Measurements from ENCODE around the gene RAB25. TPM values are rescaled to one million over a fixed set of nuclear protein-coding genes. Genes with fewer than 3 reads are reported as not detected.
A peak's percentile ranks its signal among the peaks of the same experiment; 100 is the strongest.

Gene RAB25
- total and polyA plus RNA-seq, 2 of the 13 experiments (the other 11 are each of a cell fraction or from before 2014, with no cell fraction given): 0.20 to 0.22 TPM

DNA sequence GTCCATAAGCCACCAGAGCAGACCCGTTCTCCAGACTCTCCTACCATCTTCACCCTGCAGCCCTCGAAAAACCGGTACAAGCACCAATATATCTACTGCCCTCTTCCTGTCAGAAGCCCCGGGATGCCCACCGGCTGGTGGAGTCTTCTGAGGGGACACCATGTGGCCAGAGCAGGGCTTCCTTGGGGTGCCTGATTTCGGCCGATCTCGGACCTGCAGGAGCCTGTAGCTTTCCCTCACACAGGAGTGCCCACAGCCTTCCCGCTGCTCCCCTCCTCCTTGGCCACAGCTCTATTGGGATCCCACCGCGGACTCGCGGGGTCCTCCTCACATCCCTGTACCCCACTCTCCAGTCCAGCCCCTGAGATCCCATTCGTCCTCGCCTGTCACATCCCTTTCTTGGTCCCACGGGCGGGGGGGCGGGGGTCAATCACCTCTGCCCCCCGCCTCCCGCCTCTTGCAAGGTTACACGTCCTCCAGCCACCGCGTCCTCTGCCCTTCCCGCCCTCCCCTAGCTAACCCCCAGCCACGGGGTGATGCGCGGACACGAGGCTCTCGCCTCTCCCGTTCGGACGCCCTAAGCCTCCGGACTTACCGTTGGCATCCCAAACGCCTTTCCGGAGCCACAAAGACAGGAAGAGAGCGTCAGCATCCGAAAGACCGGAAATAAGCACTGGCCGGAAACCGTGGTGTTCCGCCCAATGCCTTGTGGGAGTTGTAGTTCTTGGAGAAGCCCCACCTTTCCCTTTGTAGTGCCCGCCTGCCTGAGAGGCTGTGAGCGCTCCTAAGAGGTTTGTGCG lies 40.5 kb upstream of the RAB25 start, which contains the start of gene SSR2 (continued):
- peak; percentile 69 for TF ChIP-seq RBFOX2 (IDR thresholded peaks at IDR 0.05; ENCODE audit: low read depth, low read length)
- peak; percentile 68; the same call in 1 of the 2 replicates for TF ChIP-seq TGIF2 (CRISPR knock-in tag; IDR thresholded peaks at IDR 0.05)
- no peak for TF ChIP-seq LCORL (IDR thresholded peaks at IDR 0.05)
- peak; percentile 20; the same call in 1 of the 2 replicates for TF ChIP-seq LCORL (CRISPR knock-in tag; IDR thresholded peaks at IDR 0.05)
- peak; percentile 77 for TF ChIP-seq ZBTB40 (IDR thresholded peaks at IDR 0.05)
- 0 out of 2 replicates have a peak, but pooled peaks have one; percentile 20 for TF ChIP-seq ZBTB40 (CRISPR knock-in tag; IDR thresholded peaks at IDR 0.05)
- peak; percentile 77 for TF ChIP-seq IRF2 (CRISPR knock-in tag; IDR thresholded peaks at IDR 0.05)
- TF ChIP-seq KMT2B (CRISPR knock-in tag; IDR thresholded peaks at IDR 0.05): peak; percentile 77
- TF ChIP-seq ZNF143 (CRISPR knock-in tag; IDR thresholded peaks at IDR 0.05): peak; percentile 95
- TF ChIP-seq, protein P1, sequence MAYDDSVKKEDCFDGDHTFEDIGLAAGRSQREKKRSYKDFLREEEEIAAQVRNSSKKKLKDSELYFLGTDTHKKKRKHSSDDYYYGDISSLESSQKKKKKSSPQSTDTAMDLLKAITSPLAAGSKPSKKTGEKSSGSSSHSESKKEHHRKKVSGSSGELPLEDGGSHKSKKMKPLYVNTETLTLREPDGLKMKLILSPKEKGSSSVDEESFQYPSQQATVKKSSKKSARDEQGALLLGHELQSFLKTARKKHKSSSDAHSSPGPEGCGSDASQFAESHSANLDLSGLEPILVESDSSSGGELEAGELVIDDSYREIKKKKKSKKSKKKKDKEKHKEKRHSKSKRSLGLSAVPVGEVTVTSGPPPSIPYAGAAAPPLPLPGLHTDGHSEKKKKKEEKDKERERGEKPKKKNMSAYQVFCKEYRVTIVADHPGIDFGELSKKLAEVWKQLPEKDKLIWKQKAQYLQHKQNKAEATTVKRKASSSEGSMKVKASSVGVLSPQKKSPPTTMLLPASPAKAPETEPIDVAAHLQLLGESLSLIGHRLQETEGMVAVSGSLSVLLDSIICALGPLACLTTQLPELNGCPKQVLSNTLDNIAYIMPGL (CRISPR knock-in tag; IDR thresholded peaks at IDR 0.05; ENCODE audit: borderline replicate concordance in 1 of 2, low read depth in 1 of 2): peak; percentile 22 to 49; a peak in 1 of 4 replicates
- TF ChIP-seq MIXL1 (CRISPR knock-in tag; IDR thresholded peaks at IDR 0.05): peak; percentile 75
- TF ChIP-seq AKAP8 (CRISPR knock-in tag; IDR thresholded peaks at IDR 0.05): no peak
- TF ChIP-seq NR2C2 (CRISPR knock-in tag; IDR thresholded peaks at IDR 0.05; ENCODE audit: borderline replicate concordance): peak; percentile 69
- 0 out of 2 replicates have a peak, but pooled peaks have one; percentile 30 for TF ChIP-seq FOXA3 (CRISPR knock-in tag; IDR thresholded peaks at IDR 0.05)
- no peak for TF ChIP-seq SALL2 (CRISPR knock-in tag; IDR thresholded peaks at IDR 0.05)
- TF ChIP-seq NR2F2 (IDR thresholded peaks at IDR 0.05; ENCODE audit: borderline replicate concordance, low read depth): peak; percentile 42; the same call in 1 of the 2 replicates
- TF ChIP-seq ZNF382 (CRISPR knock-in tag; IDR thresholded peaks at IDR 0.05; ENCODE audit: borderline replicate concordance): no peak
- TF ChIP-seq GABPB1 (CRISPR knock-in tag; IDR thresholded peaks at IDR 0.05): peak; percentile 96
- no peak for TF ChIP-seq SETDB1 (CRISPR knock-in tag; IDR thresholded peaks at IDR 0.05; ENCODE audit: borderline replicate concordance)
- peak; percentile 71; the same call in 1 of the 2 replicates for TF ChIP-seq FOXK1 (CRISPR knock-in tag; IDR thresholded peaks at IDR 0.05; ENCODE audit: borderline replicate concordance, low read depth)
